Measurements from ENCODE around the gene PHC2. TPM values are rescaled to one million over a fixed set of nuclear protein-coding genes. Genes with fewer than 3 reads are reported as not detected.

Gene PHC2
- total and polyA plus RNA-seq, 3 donors from 2014 or later: 121 to 178 (median 130) TPM

- WGBS, 2 donors: 82 to 84% methylated on average over 7 of the region's 7 CpGs
- TF ChIP-seq CTCF (IDR thresholded peaks at IDR 0.05) (no peak), POLR2A (IDR thresholded peaks at IDR 0.05) (no peak)
- Histone ChIP-seq H3K9me3 (no peaks in the 10 kb centered on the region), H3K4me3 (no peak overlapping the region), H3K27ac (no peak overlapping the region), H3K27me3 (no peaks in the 10 kb centered on the region), H3K4me1 (peaks cover 17% of the 10 kb centered on the region), H3K36me3 (ENCODE audit: low read depth, missing control alignments) (no peaks in the 10 kb centered on the region)
- no peak for DNase-seq
- intact Hi-C loops (cut with DNase I; ENCODE audit: low total_unique reads): no loop called here
Measured at GRCh38 chr1:33273961-33274371, 156.9 kb downstream of the PHC2 start.

MicroRNAs within 50 kb of the gene (microRNA counts, 767-probe panel; counts per million panel counts)
- 0 to 152 counts per million in 2 donors for microRNA hsa-miR-3605-5p

Small RNAs within 50 kb of the gene (microRNA-seq; reads per million reads assigned to microRNA genes)
- gene MIR3605 (ENCODE audit: borderline number of aligned reads in 2 of 2, borderline replicate concordance in 1 of 2): 38.2 to 40.1 reads per million in 2 donors

Small RNAs within 50 kb of the gene (small RNA-seq; reads per million reads assigned to genes)
- gene RN7SKP16: 0 reads per million in 2 donors

Other genes with a start within 250 kb of the PHC2 start
- 1 to 10 TPM; 6.2 to 8.8 TPM for gene TRIM62, start 249.1 kb downstream of the PHC2 start, total RNA-seq
- 6.0 TPM for gene TRIM62, start 249.1 kb downstream of the PHC2 start, polyA plus RNA-seq (ENCODE audit: insufficient read depth, low read depth, low replicate concordance)
- 10 to 100 TPM; 26.6 to 28.6 TPM for gene ZNF362, start 174.6 kb downstream of the PHC2 start, total RNA-seq
- gene ZNF362, start 174.6 kb downstream of the PHC2 start, polyA plus RNA-seq (ENCODE audit: insufficient read depth, low read depth, low replicate concordance): 16.3 TPM
- 1 to 10 TPM in 1 of 2 donors, under 1 TPM in 1; 0.87 to 1.7 TPM for gene A3GALT2, start 110.0 kb downstream of the PHC2 start, total RNA-seq
- not detected for gene A3GALT2, start 110.0 kb downstream of the PHC2 start, polyA plus RNA-seq (ENCODE audit: insufficient read depth, low read depth, low replicate concordance)
- 10 to 100 TPM in 1 of 2 donors, 1 to 10 TPM in 1; 9.8 to 10.1 TPM for gene ZSCAN20, start 41.5 kb upstream of the PHC2 start, total RNA-seq
- 4.5 TPM for gene ZSCAN20, start 41.5 kb upstream of the PHC2 start, polyA plus RNA-seq (ENCODE audit: insufficient read depth, low read depth, low replicate concordance)